HFFc6 (cell line): ENCODE data around the gene FAHD2A. TPM values are rescaled to one million over a fixed set of nuclear protein-coding genes. Genes with fewer than 3 reads are reported as not detected.
"Not testable (repeated sequence)": the region's sequence is repeated elsewhere in the genome, so short reads cannot be mapped to it uniquely, and the experiment has no call there.

Experiments
- DNase-seq: peaks from one replicate; pipeline ENCODE4 v3.0.0-alpha.2; 2018
- H3K27ac Mint-ChIP-seq: 2 replicates; pipeline ENCODE4 v1.8.0; 2020; ENCODE audit warnings: mild to moderate bottlenecking, mixed read lengths
- H3K27me3 Mint-ChIP-seq: 2 replicates; pipeline ENCODE4 v1.8.0; 2021; ENCODE audit warnings: mild to moderate bottlenecking, moderate library complexity, mixed read lengths; ENCODE audit not compliant: insufficient read depth
- H3K36me3 Mint-ChIP-seq: 2 replicates; pipeline ENCODE4 v1.8.0; 2021; ENCODE audit warnings: low read depth, mixed read lengths
- H3K4me1 Mint-ChIP-seq: 2 replicates; pipeline ENCODE4 v1.8.0; 2020; ENCODE audit warnings: low read depth, mixed read lengths
- H3K4me3 Mint-ChIP-seq: 2 replicates; pipeline ENCODE4 v1.8.0; 2020; ENCODE audit warnings: mild to moderate bottlenecking, moderate library complexity, mixed read lengths
- H3K9me3 Mint-ChIP-seq: 2 replicates; pipeline ENCODE4 v1.8.0; 2020; ENCODE audit warnings: mild to moderate bottlenecking, mixed read lengths
- CTCF ChIP-seq: fragments of 200-600 bp; sonication (generic); IDR thresholded peaks from 2 replicates; pipeline ENCODE4 v1.5.0; 2021; ENCODE audit warnings: antibody characterized with exemption, mild to moderate bottlenecking
- total RNA-seq, 6 experiments: library from RNA; stranded (reverse); fragmentation: NEBNext Ultra II Directional; extraction: Animal tissue kit (Norgen Biotek cat#: 25700); gene quantifications; 2 replicates in 1 of 6; 3 replicates in 5 of 6; pipeline ENCODE4 v1.2.3, GENCODE V29; 2021

Gene FAHD2A
- total RNA-seq, 6 experiments from 2014 or later: 23.1 to 28.0 (median 26.3) TPM

- no peak overlapping the region for H3K4me3 Mint-ChIP-seq
- no peaks in the 10 kb centered on the region for H3K4me1 Mint-ChIP-seq
- peaks cover 6% of the 10 kb centered on the region for H3K27me3 Mint-ChIP-seq
- H3K27ac Mint-ChIP-seq: no peak overlapping the region
- no peaks in the 10 kb centered on the region for H3K36me3 Mint-ChIP-seq
- no peaks in the 10 kb centered on the region for H3K9me3 Mint-ChIP-seq
- TF ChIP-seq CTCF: no peak
- DNase-seq: no peak
Measured at GRCh38 chr2:95374451-95374920, 28.0 kb upstream of the FAHD2A start.

- H3K4me3 Mint-ChIP-seq: no peak overlapping the region
- H3K9me3 Mint-ChIP-seq: no peaks in the 10 kb centered on the region
- H3K36me3 Mint-ChIP-seq: no peaks in the 10 kb centered on the region
- no peak overlapping the region for H3K27ac Mint-ChIP-seq
- no peak for DNase-seq
- peaks cover 10% of the 10 kb centered on the region for H3K27me3 Mint-ChIP-seq
- no peak for TF ChIP-seq CTCF
- H3K4me1 Mint-ChIP-seq: no peaks in the 10 kb centered on the region
Measured at GRCh38 chr2:95374921-95375471, 27.5 kb upstream of the FAHD2A start.

GRCh38 chr2:95375532-95376150 lies 26.9 kb upstream of the FAHD2A start:
- no peak overlapping the region for H3K4me3 Mint-ChIP-seq
- DNase-seq: no peak
- no peaks in the 10 kb centered on the region for H3K4me1 Mint-ChIP-seq
- no peaks in the 10 kb centered on the region for H3K36me3 Mint-ChIP-seq
- H3K9me3 Mint-ChIP-seq: no peaks in the 10 kb centered on the region
- peaks cover 9% of the 10 kb centered on the region for H3K27me3 Mint-ChIP-seq
- no peak overlapping the region for H3K27ac Mint-ChIP-seq
- TF ChIP-seq CTCF: no peak

- no peaks in the 10 kb centered on the region for H3K36me3 Mint-ChIP-seq
- no peak overlapping the region for H3K4me3 Mint-ChIP-seq
- H3K27ac Mint-ChIP-seq: no peak overlapping the region
- no peaks in the 10 kb centered on the region for H3K9me3 Mint-ChIP-seq
- DNase-seq: no peak
- no peak for TF ChIP-seq CTCF
- H3K4me1 Mint-ChIP-seq: no peaks in the 10 kb centered on the region
- peaks cover 16% of the 10 kb centered on the region for H3K27me3 Mint-ChIP-seq
Measured at GRCh38 chr2:95376311-95377215, 25.9 kb upstream of the FAHD2A start.

GRCh38 chr2:95377216-95378123 lies 25.0 kb upstream of the FAHD2A start:
- Mint-ChIP-seq H3K9me3 (no peaks in the 10 kb centered on the region), H3K36me3 (no peaks in the 10 kb centered on the region), H3K27me3 (peaks cover 15% of the 10 kb centered on the region), H3K4me1 (no peaks in the 10 kb centered on the region), H3K4me3 (no peak overlapping the region), H3K27ac (no peak overlapping the region)
- TF ChIP-seq CTCF: no peak
- no peak for DNase-seq

GRCh38 chr2:95378281-95378680 lies 24.2 kb upstream of the FAHD2A start:
- H3K9me3 Mint-ChIP-seq, H3K4me1 Mint-ChIP-seq, DNase-seq, H3K27ac Mint-ChIP-seq, H3K36me3 Mint-ChIP-seq, H3K4me3 Mint-ChIP-seq: not testable (repeated sequence)
- H3K27me3 Mint-ChIP-seq: peaks cover 15% of the 10 kb centered on the region
